Cortex of kidney (tissue), 1 donor: ENCODE data around the gene MYH9.

ENCODE experiments used
- DNase-seq: peaks from one replicate; lab custom pipeline; 2025; lab: John Stamatoyannopoulos, UW

The MYH9 gene

GRCh38 chr22:36349726-36350125, 38.0 kb downstream of the MYH9 start:
- no peak for DNase-seq

DNA sequence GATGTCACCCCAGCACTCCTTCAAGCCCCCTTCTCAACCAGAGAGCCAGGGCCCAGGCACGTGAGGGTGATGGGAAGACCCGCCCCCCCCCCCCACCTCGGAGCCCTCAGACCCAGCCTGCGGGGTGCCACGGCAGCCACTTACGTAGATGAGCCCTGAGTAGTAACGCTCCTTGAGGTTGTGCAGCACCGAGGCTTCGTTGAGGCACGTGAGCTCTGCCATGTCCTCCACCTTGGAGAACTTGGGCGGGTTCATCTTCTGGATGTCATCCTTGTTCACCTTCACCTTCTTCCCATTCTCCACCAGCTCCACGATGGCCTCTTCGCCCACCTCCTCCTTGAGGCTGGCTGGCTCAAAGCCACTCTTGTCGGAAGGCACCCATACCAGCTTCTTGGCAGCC, 39.0 kb downstream of the MYH9 start:
- no peak for DNase-seq

- DNase-seq = no peak
Measured at GRCh38 chr22:36347094-36347493, 40.7 kb downstream of the MYH9 start.

GRCh38 chr22:36344106-36344827, 43.5 kb downstream of the MYH9 start:
- DNase-seq = no peak

- DNase-seq = no peak
Measured at GRCh38 chr22:36343720-36344105, 44.1 kb downstream of the MYH9 start.

DNA sequence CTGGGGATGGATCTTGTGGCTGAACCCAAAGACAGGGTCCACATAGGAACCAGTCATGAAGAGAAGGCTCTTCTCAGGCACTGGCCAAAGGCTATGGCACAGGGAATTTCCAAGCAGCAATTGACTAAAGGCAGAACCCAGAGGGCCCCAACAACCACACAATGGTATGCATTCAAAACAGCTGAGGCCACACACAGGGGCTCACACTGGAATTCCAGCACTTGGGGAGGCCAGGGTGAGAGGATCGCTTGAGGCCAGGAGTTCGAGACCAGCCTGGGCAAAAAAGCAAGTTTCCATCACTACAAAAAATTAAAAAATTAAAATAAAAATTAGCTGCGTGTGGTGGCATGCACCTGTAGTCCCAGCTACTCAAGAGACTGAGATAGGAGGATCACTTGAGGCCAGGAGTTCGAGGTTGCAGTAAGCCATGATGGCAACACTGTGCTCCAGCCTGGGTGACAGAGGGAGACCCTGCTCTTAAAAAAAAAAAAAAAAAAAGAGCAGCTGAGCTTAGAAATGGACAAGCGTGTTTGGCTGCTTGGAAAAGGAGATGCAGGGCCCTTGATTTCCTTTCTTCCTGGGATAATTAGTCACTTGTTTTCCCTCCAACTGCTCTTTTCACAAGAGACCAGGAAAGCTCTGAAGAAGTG, 44.6 kb downstream of the MYH9 start:
- no peak for DNase-seq

DNA sequence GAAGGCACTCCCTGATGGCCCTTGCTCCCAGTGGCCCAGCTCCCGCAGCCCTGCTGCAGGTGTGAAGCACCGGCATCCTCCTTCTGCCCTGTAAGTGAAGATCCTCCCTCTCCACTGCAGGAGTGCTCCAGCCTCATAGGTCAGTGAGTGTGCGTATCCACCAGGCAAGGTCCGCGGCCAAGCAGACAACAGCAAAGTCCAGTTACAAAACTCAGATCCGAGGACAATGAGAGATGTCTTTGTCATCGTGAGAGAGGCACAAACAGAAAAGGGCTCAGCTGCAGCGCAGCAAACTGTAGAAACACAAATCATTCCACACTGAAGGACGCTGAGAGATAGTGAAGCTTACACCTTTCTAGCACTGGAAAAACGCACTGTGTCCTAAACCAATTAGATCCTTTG, 46.1 kb downstream of the MYH9 start:
- DNase-seq = no peak

- no peak for DNase-seq
Measured at GRCh38 chr22:36340621-36341020, 47.1 kb downstream of the MYH9 start.

- DNase-seq = no peak
Measured at GRCh38 chr22:36339171-36340065, 48.3 kb downstream of the MYH9 start.

GRCh38 chr22:36337365-36338130, 50.2 kb downstream of the MYH9 start:
- DNase-seq = no peak

- DNase-seq = no peak
Measured at GRCh38 chr22:36336246-36337182, 51.3 kb downstream of the MYH9 start.

DNA sequence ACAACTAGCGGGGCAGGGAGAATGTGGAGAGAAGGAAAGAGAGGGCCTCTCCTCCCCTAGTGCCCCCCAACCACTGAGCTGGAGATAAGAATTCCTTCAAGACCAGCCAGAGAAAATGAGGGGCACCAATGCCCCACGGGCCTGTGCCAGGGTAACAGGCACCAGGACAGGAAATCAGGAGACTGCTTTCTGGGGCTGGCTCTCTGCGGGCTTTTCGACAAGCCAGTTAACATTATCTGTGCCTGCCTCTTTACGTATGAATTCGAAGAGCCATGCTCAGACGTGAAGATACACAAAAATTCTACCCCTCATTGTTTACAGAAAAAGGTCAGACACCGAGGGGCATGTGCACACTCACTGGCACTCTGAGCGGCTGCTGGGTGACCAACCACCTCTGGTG, 52.1 kb downstream of the MYH9 start:
- no peak for DNase-seq

GRCh38 chr22:36334821-36335603, 52.8 kb downstream of the MYH9 start:
- DNase-seq = no peak

GRCh38 chr22:36334081-36334820, 53.5 kb downstream of the MYH9 start:
- DNase-seq = no peak

DNA sequence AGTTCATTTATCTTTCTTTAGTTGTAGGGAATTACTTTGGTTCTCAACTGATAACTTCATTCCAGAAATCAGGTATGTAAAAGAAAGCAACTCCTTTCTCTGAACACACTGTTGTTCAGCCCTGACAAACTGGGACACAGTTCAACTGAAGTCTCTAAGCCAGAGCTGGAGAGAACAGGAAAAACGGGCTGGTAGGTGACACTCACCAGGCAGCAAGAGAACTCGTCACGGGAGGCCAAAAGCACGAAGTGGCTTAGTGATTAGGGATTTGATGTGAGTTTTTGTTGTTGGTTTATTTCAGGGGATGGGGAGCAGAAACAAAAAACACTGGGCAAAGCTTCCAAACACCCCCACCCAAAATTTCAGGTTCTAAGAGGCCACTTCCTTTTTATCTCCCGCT, 54.1 kb downstream of the MYH9 start:
- no peak for DNase-seq

- DNase-seq = no peak
Measured at GRCh38 chr22:36332623-36333332, 55.0 kb downstream of the MYH9 start.

- no peak for DNase-seq
Measured at GRCh38 chr22:36331912-36332622, 55.7 kb downstream of the MYH9 start.

DNA sequence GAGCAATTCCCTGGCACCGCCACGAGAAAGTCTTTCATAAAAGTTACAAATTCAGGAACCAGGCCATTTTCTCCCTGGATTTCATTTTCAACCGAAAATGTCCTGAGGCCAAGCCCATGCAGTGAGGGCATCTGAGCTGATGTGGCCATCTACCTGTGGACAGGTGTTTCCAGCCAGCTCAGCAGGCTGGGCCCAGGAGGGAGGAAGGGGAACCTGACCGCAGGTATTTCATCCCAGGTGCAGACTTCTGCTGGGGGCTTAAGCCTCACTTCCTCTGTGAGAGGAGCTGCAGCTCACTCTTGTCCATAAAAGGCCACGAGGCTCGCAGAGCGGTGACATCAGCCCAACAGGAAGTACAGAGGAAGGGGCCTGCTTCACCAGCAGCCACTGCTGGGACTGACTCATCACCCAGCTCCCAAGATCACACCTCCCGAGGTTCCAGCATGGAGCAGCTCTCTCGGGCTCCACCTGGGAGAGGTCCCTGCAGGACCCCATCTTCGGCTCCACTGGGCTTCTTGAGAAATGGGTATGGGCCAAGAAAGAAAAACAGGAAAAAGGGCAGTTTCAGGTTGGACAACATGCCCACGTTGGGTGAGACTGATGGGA, 56.4 kb downstream of the MYH9 start:
- no peak for DNase-seq
